Breast epithelium (tissue), 3 donors: ENCODE results near the gene FAM110D.

Experiments used
- POLR2A ChIP-seq: fragments of 450-650 bp; IDR thresholded peaks from one replicate; pipeline ENCODE4 v1.6.1; 2016; ENCODE audit warnings: antibody characterized with exemption, mild to moderate bottlenecking, moderate library complexity
- POLR2AphosphoS5 ChIP-seq, 3 donors: sonication (generic); formaldehyde crosslinking; IDR thresholded peaks; one replicate each; pipeline ENCODE4 v1.6.1; 2017; ENCODE audit warnings: antibody characterized with exemption in 3 of 3
- TF ChIP-seq, protein P1 (sequence below), 3 donors: fragments of 450-650 bp; IDR thresholded peaks; one replicate each; pipeline ENCODE4 v1.5.1; 2016 to 2017; ENCODE audit warnings: antibody characterized with exemption in 3 of 3, mild to moderate bottlenecking in 3 of 3, moderate library complexity in 3 of 3

DNA sequence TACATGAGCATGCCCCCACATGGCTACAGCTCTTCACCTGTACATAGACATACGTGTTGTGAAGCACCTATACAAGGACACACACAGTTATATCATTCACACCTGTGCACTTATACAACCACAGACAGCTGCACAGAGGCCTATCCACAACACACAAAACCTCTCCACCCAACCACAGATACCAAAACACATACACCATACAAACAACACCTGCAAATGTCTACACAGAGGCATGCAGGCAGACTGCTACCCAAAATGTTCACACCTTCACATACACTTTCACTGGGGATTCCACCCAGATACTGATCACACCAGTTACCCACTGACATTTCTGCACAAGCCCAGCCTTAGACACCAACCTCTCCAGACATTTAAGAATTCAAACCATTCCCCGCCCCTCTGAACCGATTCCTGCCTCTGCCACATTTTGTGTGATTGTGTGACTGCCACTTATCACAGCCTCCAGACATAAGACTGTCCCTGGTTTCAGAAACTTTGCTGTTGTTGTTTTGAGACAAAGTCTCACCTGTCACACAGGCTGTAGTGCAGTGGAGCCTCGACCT lies 7.9 kb downstream of the FAM110D start:
- TF ChIP-seq, protein P1, sequence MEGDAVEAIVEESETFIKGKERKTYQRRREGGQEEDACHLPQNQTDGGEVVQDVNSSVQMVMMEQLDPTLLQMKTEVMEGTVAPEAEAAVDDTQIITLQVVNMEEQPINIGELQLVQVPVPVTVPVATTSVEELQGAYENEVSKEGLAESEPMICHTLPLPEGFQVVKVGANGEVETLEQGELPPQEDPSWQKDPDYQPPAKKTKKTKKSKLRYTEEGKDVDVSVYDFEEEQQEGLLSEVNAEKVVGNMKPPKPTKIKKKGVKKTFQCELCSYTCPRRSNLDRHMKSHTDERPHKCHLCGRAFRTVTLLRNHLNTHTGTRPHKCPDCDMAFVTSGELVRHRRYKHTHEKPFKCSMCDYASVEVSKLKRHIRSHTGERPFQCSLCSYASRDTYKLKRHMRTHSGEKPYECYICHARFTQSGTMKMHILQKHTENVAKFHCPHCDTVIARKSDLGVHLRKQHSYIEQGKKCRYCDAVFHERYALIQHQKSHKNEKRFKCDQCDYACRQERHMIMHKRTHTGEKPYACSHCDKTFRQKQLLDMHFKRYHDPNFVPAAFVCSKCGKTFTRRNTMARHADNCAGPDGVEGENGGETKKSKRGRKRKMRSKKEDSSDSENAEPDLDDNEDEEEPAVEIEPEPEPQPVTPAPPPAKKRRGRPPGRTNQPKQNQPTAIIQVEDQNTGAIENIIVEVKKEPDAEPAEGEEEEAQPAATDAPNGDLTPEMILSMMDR (IDR thresholded peaks at IDR 0.05) = no peak
- no peak for TF ChIP-seq POLR2A
- no peak for TF ChIP-seq POLR2AphosphoS5 (IDR thresholded peaks at IDR 0.05)
